GM10266 (cell line): ENCODE measurements around the gene MSANTD7.
"Not testable (repeated sequence)": the region's sequence is repeated elsewhere in the genome, so short reads cannot be mapped to it uniquely, and the experiment has no call there.

ENCODE experiments used
- DNase-seq: peaks from one replicate; pipeline ENCODE4 v3.0.0; 2012; ENCODE audit errors: extremely low spot score
- TF ChIP-seq, protein P1 (sequence below): IDR thresholded peaks from 2 replicates; pipeline ENCODE4 v1.5.1; 2012; ENCODE audit warnings: mild to moderate bottlenecking, low read depth; ENCODE audit not compliant: control insufficient read depth, insufficient read depth; ENCODE audit errors: missing control alignments

The MSANTD7 gene

DNA sequence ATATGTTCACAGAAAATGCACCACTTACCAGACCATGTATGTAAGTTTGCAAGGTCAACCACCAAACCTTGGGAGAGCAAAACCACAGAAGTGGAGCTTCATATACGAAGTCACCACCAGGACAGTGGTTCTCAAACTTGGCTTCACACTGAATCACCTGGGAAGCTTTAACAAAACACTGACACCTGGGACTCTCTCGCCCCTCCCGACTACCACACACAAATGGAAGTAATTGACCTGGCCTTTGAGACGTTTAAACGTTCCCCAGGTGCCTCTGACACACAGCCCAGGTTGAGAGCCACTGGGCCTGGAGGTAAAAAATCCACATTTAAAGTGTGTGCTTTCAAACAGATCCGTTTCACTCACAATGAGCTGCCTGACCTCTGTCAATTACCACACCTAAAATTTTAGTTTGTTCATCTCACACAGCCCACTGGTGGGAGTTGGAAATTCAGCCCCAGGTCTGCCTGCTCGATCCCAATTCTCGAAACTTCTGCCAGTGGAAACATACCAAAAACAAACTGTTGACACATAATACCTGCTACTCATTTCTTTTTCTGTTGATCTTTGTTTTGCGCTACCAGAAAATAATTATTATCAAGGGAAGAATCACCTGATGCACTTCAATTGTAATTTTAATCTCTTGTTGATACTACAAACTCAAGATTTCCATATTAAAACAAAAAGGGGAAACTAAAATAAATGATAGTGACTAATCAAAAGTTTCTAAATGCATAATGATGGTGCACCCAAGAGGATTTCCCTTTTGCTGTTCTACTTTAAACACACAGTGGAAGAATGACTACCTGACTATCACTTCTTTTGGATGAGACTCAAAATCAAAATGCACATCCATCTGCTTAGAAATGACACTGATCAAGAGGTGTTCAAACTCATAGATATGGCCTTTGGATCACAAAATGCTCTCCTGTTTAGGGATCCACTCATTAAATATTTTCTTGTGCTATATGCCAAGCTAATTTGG is 26.8 kb upstream of the MSANTD7 start:
- TF ChIP-seq, protein P1, sequence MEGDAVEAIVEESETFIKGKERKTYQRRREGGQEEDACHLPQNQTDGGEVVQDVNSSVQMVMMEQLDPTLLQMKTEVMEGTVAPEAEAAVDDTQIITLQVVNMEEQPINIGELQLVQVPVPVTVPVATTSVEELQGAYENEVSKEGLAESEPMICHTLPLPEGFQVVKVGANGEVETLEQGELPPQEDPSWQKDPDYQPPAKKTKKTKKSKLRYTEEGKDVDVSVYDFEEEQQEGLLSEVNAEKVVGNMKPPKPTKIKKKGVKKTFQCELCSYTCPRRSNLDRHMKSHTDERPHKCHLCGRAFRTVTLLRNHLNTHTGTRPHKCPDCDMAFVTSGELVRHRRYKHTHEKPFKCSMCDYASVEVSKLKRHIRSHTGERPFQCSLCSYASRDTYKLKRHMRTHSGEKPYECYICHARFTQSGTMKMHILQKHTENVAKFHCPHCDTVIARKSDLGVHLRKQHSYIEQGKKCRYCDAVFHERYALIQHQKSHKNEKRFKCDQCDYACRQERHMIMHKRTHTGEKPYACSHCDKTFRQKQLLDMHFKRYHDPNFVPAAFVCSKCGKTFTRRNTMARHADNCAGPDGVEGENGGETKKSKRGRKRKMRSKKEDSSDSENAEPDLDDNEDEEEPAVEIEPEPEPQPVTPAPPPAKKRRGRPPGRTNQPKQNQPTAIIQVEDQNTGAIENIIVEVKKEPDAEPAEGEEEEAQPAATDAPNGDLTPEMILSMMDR: no peak
- no peak for DNase-seq

DNA sequence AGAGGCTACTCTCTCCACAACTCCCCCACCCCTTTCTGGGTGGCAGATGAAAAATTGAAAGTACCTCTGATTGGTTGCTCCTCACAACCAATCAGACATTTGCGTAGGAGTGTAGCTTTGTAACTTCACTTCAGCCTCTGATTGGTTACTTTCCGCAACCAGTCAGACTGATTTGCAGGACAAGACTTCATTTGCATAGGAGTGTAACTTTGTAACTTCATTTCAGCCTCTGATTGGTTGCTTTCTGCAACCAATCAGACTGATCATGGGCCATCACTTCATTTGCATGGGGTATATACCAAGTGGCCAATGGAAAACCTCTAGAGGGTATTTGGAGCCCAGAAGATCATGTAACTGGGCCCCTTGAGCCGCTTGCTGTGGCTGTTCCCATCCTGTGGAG is 25.8 kb upstream of the MSANTD7 start:
- no peak for DNase-seq
- TF ChIP-seq, protein P1: no peak

DNA sequence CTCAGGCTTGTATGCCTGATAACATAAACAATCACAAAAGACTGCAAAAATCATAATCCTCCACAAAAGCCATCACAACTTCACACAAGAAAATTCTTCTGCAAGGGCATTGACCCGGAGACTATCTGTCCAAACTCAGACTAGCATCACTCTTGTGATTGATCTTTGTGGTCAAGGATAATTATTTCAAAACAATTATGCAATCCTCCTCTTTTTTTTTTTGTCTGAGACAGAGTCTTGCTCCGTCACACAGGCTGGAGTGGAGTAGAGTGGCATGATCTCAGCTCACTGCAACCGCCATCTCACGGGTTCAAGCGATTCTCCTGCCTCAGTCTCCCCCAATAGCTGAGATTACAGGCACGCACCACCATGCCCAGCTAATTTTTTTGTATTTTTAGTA is 22.4 kb upstream of the MSANTD7 start:
- TF ChIP-seq, protein P1: no peak
- DNase-seq: no peak

DNA sequence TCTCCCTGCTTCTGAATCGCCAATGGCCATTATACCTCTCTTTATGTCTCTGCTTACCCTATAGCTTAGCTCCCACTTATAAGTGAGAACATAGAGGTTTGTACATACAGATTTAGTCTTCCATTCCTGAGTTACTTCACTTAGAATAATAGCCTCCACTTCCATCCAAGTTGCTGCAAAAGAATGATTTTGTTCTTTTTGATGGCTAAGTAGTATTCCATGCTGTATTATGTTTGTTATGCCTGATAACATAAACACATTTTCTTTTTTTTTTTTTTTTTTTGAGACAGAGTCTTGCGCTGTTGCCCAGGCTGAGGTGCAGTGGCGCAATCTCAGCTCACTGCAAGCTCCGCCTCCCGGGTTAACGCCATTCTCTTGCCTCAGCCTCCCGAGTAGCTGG is 21.4 kb upstream of the MSANTD7 start:
- DNase-seq: not testable (repeated sequence)

DNA sequence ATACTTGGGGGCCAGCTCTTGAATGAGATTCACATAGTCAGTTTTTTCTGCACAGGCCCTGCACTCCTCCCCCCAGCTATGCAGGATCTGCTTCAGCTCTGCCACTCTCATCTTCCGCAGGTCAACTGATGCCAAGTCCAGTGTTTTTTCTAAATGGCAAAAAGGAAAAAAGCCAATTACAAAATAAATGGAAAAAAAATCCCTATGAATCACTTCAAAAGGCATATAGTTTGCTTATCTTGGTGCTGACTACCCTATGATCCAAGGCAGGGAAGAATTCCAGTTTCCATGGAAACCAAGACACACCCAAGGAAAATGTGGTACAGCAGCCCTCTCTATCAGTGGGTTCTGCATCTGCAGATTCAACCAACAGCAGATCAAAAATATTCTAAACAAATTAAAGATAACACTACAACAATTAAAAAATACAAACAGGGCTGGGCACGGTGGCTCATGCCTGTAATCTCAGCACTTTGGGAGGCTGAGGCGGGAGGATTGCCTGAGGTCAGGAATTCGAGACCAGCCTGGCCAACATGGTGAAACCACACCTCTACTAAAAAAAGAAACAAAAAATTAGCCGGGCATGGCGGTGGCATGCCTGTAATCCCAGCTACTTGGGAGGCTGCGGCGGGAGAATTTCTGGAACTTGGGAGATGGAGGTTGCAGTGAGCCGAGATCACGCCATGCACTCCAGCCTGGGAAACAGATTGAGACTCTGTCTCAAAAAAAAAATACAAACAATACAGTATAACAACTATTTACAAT is 17.9 kb upstream of the MSANTD7 start:
- TF ChIP-seq, protein P1: no peak
- DNase-seq: no peak

DNA sequence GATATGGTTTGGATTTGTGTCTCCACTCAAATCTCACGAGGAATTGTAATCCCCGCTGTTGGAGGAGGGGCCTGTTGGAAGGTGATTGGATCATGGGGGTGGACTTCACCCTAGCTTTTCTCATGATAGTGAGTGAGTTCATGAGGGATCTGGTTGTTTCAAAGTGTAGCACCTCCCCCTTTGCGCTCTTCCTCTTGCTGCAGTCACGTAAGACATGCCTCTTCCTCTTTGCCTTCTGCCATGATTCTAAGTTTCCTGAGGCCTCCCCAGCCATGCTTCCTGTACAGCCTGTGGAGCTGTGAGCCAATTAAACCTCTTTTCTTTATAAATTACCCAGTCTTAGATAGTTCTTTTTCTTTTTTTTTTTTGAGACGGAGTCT is 17.3 kb upstream of the MSANTD7 start:
- no peak for DNase-seq

DNA sequence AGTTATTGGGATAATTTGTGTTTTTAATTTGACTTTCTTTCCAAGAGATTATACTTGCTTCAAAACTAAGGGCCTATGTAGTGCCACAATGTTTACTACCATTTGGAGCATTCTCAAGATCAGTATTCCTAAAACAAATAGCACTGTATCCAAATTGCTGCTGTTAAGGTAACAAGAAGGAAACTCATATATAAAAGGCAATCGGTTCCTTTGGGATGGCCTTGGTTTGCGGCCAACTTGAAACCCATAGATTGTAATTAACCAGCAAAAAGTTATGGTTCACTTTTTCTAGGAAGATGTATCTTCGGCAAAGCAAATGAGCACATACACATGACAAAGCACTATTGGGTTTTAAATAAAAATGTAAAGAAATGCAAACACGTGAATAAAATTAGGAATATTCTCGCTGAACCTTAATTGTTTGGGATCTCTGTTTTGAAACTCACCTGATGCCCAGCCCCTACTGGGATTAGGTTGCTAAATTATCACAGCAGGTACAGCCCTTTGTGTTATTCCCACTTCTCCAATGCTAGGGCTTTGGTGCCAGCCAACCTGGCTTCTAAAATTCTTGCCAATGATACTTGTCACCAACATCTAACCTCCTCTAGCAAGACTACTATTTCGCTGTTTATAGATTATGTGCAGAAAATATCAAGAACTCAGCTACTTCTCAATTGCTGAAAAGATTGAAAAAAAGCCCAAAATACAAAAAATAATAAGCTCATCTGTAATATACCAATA is 16.3 kb upstream of the MSANTD7 start:
- no peak for DNase-seq
- TF ChIP-seq, protein P1: no peak

More for the DNA sequence above, 17.3 kb upstream of the MSANTD7 start:
- TF ChIP-seq, protein P1: no peak
